Body of pancreas (tissue), 4 donors: Measurements from ENCODE around the gene TMEM167B.

Experiments used
- POLR2A ChIP-seq, 3 donors: fragments of 450-650 bp; IDR thresholded peaks; one replicate each; pipeline ENCODE4 v1.6.1; 2016; ENCODE audit warnings: antibody characterized with exemption in 3 of 3, mild to moderate bottlenecking in 2 of 3
- TF ChIP-seq, protein P1 (sequence below), 7 experiments: fragments of 450-650 bp in 4 of 7; fragments of 200-600 bp in 3 of 7; sonication (generic) in 3 of 7; IDR thresholded peaks; one replicate each; pipeline ENCODE4 v1.5.1; 2016 to 2019; ENCODE audit warnings: antibody characterized with exemption in 7 of 7

DNA sequence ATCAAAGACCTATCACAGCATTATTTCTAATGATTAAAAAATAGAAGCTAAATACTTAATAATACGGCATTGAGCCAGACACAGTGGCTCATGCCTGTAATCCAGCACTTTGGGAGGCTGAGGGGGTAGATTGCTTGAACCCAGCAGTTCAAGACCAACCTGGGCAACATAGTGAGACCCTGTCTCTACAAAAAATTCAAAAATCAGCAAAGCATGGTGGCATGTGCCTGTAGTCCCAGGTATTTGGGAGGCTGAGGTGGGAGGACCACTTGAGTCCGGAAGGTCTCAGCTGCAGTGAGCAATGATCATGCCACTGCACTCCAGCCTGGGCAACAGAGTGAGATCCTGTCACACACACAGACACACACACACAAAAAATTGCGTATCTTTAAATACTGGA is 25.4 kb upstream of the TMEM167B start:
- TF ChIP-seq, protein P1, sequence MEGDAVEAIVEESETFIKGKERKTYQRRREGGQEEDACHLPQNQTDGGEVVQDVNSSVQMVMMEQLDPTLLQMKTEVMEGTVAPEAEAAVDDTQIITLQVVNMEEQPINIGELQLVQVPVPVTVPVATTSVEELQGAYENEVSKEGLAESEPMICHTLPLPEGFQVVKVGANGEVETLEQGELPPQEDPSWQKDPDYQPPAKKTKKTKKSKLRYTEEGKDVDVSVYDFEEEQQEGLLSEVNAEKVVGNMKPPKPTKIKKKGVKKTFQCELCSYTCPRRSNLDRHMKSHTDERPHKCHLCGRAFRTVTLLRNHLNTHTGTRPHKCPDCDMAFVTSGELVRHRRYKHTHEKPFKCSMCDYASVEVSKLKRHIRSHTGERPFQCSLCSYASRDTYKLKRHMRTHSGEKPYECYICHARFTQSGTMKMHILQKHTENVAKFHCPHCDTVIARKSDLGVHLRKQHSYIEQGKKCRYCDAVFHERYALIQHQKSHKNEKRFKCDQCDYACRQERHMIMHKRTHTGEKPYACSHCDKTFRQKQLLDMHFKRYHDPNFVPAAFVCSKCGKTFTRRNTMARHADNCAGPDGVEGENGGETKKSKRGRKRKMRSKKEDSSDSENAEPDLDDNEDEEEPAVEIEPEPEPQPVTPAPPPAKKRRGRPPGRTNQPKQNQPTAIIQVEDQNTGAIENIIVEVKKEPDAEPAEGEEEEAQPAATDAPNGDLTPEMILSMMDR (IDR thresholded peaks at IDR 0.05) = no peak
- TF ChIP-seq POLR2A (IDR thresholded peaks at IDR 0.05) = no peak
